CD4-positive, alpha-beta T cell treated with Interleukin-15 for 1 hour (primary cell): ENCODE measurements around the gene CTNNA2.

Experiments used
- DNase-seq: peaks from one replicate; pipeline ENCODE4 v3.0.0-alpha.2; 2020

CTNNA2 gene

DNA sequence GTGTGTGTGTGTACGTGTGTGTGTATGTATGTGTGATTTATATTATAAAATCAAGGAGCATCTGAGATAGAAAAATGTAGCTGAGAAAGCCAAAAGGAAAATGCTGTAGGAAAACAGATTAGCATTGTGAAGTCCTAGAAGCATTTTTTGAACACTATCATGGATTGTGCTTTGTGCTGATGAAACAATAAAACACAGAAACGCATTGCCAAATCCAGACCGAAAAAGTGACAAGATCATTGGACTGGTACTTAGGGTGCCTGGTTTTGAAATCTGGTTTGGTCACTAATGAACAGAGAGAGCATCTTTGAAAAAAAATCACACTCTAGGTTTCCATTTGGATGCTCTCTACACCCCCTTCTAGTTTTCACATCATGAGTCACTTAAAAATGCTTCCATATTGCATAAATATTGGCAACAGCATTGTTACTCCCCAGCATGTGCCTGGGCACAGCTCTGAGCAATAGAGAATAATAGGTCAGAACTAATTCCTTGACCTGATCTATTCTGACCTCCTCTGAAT lies 1006.3 kb downstream of the CTNNA2 start:
- no peak for DNase-seq

DNA sequence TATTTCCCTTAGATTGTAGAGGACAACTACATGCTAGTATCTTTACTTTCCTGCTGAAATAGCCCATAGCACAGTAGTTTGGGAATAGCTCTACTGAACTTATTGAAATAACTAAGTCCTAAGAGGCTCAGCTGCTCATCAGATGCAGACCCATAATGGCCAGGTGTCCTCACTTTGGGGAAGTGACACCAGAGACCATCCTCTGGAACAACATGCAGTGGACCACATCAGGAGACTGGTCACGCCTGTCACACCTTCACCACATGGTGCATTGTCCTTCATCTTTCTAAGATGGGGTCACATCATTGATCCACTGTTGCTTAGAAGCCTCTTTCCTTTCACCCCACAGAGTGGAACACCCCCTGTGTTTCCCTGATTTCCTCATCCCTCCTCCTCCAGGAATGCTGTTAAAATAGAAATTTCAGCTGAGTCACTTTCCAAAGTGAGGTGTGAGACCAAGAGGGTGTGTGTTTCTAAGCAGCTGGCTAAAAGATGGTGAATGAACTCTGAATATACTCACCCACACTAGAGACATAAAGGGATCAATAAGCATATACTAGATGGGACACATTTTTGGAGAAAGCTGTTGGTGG lies 1006.9 kb downstream of the CTNNA2 start:
- no peak for DNase-seq

DNA sequence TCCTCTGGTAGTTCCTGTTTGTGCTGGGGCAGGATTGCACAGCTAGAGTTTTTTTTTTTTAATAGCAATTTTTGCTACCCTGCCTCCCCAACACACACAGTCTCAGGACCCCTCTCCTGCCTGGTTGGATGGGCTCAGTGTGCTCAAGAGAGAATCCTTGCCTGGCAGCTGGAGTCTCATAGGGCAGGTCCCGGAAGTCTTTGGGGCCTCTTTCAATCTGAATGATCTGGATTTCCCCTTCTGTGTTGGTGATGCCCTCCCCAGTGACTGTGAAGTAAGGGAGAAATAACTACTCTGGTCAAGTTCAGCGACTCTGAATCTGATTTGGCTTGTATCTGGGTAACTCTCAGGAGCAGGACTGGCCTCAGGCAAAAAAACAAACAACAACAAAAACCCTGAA lies 1012.3 kb downstream of the CTNNA2 start:
- DNase-seq = no peak

DNA sequence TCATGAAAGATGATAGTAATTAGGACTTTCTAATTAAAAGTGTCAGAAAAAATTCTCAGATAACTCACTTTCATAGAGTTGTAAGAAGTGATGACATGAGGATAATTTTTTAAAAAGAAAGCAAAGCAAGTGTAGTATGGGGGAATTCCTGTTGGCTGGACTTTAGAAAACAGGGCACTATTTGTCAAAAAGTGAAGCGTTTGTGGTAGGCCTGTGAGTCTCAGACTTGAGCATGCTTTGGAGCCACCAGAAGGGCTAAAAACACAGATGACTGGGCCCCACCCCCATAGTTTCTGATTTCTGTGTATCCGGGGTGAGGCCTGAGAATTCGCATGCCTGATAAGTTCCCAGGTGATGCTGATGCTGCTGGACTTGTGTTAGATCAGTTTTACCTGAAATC lies 1014.3 kb downstream of the CTNNA2 start:
- no peak for DNase-seq

DNA sequence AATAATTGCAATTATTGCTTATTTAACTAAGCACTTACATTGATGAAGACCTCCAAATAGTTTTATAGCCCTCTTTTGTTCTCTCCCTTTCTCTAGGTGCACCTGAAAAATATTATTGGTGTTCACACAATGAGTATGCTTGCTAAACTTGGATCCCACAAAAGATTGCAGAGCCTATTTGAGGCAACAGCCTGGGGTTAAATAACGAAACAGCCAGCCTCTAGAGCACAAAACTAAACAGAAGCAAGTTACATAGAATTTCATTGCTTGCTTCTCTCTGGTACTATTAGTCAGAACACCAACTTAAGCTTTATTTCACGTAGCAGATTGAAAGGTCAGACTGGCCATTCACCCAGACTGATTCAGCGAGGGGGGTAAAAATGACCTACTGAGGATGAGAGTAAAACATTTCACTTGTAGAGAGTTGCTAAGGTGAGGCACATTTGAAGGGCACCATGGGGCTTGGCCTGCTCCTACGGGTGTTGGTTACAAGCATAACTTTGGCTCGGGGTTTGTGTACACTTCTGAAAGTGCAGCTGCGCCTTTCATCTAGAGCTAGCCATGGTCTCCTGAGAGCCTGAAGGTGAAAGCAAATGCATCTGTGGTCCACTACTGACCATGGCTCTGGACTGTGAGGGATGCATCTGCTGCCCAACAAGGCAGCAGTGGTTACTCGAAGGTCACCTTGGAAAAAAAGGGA lies 1016.8 kb downstream of the CTNNA2 start:
- no peak for DNase-seq

DNA sequence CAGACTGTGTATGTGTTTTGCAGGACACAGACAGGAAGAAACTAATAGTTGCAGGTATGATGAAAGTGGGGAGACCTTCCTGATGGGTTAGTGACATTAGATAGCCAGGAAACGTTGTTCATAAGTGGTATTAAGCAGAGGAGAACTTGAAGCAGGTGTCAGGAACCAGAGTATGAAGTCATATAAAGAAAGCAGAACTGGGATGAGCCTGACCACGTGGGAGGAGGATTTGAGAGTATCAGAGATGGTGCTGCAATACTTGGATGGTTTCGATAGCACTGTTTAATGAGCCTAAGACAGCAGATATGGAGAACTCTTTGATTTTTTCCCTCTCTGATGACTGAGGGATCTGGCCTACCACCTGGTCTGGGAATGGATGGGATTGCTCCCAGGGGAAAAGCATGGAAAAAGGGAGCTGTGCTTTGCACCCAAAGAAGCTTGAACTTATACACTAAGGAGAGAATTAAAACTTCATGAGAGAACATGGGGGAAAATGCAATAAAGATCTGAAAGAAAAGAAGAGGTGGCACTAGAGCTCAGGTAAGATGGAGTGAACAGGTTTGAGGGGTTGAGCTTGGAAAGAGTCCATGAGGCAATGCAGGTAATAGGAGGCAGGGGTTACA lies 1017.7 kb downstream of the CTNNA2 start:
- DNase-seq = no peak

DNA sequence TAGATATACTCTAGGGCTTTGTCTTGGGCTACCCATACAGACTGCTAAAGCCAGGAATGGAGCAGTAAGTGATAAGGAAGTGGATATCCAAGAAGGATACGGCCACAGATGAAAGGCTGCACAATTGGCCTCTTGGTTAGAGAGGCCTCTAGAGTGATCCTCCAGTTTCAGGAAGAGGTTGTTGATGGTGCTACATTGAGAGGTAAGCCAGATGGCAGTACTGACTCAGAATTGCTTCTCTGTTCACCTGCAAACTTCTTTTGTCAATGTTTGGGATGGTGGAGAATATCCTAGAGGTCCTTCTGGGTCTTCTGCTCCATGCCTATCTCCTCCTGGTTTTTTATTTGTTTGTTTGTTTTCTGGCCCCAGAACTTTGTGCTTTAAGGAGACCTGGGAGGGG lies 1018.5 kb downstream of the CTNNA2 start:
- no peak for DNase-seq

DNA sequence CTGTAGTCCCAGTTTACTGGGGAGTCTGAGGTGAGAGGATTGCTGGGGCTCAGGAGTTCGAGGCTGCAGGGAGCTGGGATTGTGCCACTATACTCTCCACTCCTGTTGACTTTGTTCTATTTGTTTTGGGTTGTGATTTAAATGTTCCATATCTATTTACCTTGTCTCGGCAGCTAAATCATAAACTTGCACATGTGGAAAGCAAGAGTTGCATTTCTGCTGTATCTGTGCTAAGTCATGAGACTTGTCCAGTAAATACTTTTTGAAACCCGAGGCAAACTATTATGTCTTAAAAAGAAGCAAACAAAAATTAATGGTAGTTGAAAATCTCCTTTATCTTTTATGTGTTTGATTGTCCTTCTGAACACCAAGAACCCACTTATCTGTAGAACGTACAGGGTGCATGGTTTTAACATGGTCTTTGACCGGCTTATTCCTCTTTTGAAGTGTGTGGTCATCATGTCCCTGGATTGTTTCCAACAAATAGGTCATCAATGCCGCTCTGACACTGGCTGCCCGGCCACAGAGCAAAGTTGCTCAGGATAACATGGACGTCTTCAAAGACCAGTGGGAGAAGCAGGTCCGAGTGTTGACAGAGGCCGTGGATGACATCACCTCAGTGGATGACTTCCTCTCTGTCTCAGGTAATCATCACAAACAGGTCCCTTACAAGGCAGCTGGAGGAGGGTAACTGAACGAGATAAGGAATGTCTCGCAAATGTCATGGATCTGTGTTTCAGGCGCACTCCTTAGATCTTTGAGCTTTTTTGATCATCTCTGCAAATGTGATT lies 1032.8 kb downstream of the CTNNA2 start:
- no peak for DNase-seq

DNA sequence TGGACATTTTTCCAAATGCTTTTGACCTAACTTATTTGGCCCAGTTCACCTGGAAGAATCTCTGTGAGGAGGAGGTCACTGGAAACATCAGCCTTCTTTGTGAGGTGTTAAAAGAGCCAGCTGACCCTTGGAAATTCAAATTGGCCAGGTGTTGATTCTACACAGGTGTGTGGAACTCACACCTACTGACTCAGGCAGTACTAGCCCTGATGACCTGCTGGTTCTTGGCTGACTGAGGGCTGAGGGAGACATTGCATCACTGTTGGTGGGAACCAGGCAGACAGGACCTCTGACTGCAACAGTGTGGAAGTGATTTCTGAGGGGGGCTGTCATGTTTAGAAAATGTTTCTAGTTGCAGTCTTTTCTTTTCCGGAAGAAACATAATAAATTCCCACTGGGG lies 1033.9 kb downstream of the CTNNA2 start:
- DNase-seq = no peak

DNA sequence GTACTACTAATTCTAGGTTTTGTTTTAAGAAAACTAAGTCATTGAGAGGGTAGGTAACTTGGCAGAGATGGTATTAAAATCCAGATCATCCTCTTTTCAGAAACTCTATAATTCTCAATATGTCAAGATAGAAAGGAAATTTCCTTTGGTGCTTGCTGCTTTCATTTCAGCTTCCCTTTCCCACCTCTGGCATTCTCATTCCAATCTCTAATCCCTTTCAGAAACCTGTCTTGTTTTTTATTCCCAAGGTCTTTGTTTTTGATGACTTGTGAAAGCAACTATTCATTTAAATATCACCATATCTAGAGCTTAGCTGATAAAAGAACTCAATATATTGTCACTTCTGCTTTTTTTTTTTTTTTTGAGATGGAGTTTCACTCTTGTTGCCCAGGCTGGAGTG lies 1034.5 kb downstream of the CTNNA2 start:
- no peak for DNase-seq

DNA sequence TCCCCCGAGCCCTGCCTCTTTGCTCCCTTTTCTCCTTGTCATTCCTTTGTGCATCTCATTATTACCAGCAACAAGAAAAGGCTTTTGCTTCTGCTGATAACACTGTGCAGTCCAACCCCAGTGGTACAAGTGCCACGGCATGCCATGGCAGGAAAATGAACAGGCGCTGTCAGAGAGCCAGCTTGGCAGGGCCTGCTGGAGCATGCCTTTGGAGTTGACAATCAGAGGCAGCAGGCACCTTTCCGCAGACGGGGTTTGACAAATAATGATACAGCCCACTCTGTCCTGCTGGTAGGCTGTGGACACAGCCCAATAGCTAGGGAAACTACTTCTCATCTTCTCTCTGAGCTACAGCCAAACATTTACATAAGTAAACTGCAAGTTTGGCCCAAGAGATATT lies 1035.6 kb downstream of the CTNNA2 start:
- DNase-seq = no peak

DNA sequence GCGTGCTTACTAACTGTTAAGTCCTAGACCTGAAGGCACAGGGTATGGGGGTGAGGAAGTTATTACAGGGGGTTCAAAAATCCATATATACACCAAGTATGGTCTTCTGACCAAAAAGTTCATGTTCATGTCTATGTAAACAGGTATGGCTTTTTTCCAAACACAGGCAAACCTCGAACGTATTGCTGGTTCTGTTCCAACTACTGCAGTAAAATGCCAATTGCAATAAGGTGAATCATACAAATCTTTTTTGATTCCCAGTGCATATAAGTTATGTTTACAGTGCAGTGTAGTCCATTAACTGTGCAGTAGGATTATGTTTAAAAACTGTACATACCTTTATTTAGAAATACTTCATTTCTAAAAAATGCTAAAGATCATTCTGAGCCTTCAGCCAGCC lies 1037.0 kb downstream of the CTNNA2 start:
- DNase-seq = no peak

DNA sequence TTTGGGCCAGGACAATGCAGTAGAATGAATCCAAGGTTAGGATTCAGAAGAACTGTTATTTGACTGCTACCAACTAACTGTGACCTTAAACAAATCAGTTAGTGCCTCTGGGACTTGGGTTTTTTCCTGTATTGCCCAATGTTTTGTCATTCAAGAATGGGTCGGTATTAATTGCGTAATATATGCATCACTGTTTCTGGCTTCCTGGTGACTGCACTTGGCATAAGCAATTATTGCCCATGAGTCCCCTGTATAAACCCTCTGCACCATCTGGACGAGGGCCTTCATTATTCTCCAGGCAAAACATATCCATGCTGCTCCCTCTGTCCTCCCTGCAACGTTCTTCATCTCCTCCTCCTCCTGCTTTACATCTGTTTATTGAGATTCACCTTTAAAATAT lies 1047.5 kb downstream of the CTNNA2 start:
- DNase-seq = no peak

DNA sequence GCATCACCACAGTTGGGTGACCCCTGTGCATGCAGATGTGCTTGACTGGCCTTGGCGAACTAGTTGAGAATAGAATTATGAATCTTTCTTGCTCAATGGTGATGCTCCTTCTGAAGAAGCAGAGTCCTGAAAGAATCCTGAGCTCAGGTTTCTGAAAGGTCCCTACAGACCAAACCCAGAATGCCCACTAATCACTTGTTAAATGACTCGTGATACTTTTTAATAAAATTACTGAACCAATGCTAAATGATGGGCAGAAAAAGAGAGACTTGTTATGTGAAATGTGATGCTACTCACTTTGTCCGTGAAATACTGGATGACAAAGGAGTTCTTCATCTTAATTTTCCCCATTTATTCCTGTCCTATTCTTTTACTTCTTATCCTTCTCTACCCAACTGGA lies 1055.2 kb downstream of the CTNNA2 start:
- no peak for DNase-seq

DNA sequence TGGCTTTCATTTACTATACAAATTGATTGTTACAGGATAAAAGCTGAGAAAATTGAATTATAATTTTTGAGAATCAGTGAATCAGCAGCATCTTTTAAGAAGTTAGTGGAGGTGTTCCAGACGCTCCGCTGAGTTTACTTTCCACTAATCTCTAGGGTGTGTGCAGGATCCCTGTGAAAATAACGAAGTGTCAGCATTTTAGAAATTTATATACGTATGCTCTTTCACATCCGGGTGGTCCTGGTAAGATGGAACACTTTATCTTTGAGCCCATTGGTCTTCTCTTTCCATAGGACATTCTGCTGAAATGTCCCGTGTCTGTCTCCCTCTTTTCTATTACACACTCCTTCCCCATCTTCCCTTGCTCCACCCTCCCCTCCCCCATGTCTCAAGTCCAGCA lies 1060.3 kb downstream of the CTNNA2 start:
- no peak for DNase-seq

DNA sequence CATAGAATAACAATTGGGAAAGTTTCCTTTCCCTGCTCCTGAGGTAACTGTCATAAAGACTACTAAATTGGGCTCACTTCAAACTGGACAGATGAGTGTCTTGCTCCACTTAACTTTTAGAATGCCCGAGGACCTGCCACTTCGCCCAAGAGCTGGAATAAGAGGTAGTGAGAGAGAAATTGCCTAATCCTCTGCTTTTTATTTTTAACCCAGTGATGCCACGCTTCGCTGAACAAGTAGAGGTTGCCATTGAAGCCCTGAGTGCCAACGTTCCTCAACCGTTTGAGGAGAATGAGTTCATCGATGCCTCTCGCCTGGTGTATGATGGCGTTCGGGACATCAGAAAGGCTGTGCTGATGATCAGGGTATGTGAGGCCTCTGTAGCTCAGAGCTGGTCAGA lies 1061.1 kb downstream of the CTNNA2 start:
- DNase-seq = no peak

DNA sequence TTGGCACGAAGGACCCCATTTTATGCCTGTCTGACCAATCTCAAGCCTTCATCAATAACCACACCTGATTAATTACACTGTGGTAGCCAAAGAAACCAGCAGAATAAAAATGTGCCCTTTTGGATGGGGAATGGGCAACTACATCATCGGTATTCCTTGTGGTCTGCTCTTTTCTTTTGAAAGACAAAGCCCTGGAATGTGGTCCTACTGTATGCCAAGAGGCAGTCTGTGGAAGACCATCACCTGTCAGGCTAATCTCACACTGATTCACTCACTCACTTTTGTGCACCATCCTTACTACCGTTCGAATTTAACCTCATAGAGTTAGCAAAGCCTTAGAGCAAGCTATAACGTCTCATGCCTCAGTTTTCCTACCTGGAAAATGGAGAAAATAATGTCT lies 1066.9 kb downstream of the CTNNA2 start:
- no peak for DNase-seq

DNA sequence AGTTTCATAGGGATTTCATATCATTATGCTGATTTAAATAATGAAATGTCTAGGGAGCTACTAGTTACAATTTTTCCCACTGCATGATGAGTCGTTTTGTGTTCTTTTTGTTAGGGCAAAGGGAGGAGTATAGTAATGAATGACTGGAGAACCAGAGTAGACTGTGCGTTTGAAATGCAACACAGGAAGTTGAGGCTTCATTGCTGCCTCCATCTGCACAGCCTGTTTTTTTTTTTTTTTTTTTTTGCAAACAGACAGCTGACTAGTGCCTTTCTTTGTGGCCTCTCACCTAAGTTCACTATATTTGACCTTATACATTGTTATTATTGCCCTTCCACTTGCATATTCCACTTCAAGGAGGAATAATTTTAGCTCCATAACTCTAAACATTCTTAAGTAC lies 1078.4 kb downstream of the CTNNA2 start:
- DNase-seq = no peak

DNA sequence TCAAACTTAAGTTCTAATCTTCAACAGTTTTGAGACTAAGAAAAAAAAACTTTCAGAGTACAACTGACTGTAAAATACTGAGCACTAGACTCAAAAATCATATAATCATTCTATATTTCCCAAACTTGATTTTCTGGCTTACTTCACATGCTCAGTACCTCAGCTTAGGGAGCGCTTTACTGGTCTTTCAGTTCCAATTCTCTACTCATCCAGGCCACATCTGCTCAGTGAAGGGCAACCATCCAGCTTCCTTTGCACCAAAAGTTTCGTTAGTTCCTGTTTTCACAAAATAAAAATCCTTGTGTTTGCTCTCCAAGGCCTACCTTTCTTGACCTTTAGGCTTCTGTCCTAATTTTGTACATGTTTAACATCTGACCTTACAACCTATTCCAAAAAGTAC lies 1079.3 kb downstream of the CTNNA2 start:
- no peak for DNase-seq

DNA sequence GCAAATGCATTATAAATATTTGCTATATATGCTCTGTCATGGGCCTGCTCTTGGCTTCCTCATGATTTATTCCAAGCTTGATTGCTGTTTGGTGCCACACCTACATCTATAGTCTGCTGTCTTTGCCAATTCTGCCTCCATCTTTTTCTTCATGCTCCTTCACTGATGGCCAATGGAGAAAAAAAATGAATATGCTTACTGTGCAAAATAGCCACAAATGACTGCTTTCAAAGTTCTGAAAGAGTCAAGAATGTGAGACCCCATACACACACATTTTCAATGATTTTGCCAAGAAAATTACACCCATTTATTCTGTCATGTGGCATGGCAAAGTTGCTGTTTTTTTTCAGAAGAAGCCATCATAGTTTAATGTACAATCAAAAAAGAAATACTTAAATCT lies 1097.3 kb downstream of the CTNNA2 start:
- DNase-seq = no peak

DNA sequence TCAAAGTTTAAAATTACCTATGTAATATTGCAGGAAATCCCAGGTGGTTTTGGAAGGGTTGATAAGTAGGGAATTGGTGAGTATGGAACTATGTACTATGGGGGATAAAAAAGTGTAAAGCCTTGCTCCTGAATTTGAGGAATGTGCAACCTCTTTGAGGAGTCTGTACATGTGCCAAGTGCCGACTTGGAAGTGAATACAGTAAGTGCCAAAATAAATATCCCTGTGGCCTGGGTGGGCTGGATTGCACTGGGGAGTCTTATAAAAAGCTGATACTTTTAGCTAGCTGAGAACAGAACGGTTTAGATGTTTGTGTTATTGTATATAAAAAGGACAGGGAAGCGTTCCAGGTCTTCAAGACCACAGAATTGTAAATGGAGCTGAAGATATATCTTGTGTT lies 1108.8 kb downstream of the CTNNA2 start:
- DNase-seq = no peak

DNA sequence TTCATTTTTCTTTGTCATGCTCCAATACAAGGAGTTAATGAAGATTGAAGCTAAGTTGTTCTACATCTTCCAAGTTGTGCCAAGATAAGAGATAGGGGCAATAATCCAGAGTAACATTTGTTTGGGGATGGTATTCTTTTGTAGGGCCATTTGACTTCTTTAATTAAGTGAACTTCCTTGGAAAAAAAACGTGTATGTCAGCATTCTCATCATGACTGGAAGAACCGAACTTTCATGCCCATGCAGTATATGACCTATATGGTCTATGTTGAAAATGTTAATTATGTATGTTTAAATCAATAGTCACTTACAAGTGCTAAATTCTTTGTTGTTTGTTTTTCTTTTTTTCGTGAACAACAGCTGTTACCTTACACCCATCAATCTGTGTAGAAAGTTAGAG lies 1111.2 kb downstream of the CTNNA2 start:
- DNase-seq = no peak

DNA sequence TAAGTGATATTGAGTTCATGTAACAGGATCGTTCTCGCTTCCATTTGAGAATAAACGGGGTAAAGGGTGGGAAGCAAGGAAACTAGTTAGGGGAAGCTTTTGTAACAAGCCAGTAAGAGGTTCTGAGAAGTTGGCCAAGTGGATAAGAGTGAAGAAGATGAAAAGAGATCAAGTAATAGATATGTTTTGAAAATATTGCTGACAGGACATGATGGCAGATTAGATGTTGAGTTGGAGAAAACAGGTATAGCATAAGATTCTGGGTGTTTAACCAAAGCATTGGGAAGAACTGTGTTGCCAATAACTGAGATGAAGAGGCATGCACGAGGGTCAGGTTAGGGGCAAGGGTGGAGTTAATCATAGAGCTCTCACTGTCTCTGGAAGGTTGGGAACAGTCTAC lies 1121.7 kb downstream of the CTNNA2 start:
- DNase-seq = no peak

DNA sequence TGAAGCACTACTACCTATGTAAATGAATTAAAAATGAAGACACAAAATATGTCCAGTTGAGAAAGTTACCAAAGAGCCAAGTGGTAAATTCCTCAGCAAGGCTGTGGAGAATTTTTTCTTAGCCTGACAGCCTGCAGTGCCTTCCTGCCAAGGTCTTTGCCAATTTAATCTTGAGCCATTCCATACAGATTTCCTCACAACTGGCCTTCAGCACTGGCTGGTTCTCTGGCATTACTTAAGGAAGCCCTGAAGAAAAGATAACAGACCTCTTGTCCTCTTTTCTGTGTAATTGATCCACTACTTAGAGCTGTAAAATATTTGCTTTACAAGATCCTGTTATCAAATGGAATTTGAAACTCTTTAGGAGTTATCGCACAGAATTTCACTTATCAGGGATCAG lies 1125.9 kb downstream of the CTNNA2 start:
- no peak for DNase-seq
